ENCODE data around the gene ZNF813. TPM values are rescaled to one million over a fixed set of nuclear protein-coding genes. Genes with fewer than 3 reads are reported as not detected.
"Not testable (repeated sequence)": the region's sequence is repeated elsewhere in the genome, so short reads cannot be mapped to it uniquely, and the experiment has no call there.

ZNF813 gene
- total RNA-seq, 4 donors from 2014 or later = 1.9 to 3.8 (median 3.3) TPM

DNA sequence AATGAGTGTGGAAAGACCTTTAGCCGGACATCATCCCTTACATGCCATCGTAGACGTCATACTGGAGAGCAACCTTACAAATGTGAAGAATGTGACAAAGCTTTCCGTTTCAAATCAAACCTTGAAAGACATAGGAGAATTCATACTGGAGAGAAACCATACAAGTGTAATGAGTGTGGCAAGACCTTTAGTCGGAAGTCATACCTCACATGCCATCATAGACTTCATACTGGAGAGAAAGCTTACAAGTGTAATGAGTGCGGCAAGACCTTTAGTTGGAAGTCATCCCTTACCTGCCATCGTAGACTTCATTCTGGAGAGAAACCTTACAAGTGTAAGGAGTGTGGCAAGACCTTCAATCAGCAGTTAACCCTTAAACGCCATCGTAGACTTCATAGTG, 11.7 kb upstream of the ZNF813 start:
- no peak overlapping the region for H3K4me3 ChIP-seq
- no peak for DNase-seq
- H3K9me3 ChIP-seq = peaks cover 48 to 75% of the 10 kb centered on the region in 2 donors
- 84 to 89% methylated on average over 9 of the region's 9 CpGs for WGBS, 2 donors (ENCODE audit: low coverage in 1 of 2)
- H3K4me1 ChIP-seq = no peaks in the 10 kb centered on the region
- TF ChIP-seq, protein P1, sequence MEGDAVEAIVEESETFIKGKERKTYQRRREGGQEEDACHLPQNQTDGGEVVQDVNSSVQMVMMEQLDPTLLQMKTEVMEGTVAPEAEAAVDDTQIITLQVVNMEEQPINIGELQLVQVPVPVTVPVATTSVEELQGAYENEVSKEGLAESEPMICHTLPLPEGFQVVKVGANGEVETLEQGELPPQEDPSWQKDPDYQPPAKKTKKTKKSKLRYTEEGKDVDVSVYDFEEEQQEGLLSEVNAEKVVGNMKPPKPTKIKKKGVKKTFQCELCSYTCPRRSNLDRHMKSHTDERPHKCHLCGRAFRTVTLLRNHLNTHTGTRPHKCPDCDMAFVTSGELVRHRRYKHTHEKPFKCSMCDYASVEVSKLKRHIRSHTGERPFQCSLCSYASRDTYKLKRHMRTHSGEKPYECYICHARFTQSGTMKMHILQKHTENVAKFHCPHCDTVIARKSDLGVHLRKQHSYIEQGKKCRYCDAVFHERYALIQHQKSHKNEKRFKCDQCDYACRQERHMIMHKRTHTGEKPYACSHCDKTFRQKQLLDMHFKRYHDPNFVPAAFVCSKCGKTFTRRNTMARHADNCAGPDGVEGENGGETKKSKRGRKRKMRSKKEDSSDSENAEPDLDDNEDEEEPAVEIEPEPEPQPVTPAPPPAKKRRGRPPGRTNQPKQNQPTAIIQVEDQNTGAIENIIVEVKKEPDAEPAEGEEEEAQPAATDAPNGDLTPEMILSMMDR (IDR thresholded peaks at IDR 0.05) = no peak
- TF ChIP-seq EP300 (IDR thresholded peaks at IDR 0.05; ENCODE audit: low read depth) (no peak), POLR2A (IDR thresholded peaks at IDR 0.05) (no peak), POLR2AphosphoS5 (IDR thresholded peaks at IDR 0.05) (no peak)
- in situ Hi-C loops (cut with MboI; ENCODE audit: low pct_ligation_motif_present in 1 of 4, low pct_unique_long_range_greater_than_20kb in 1 of 4, low sequenced_read_pairs in 3 of 4) = no loop called here
- H3K27ac ChIP-seq = no peak overlapping the region
- peaks cover 3 to 54% (median 26%) of the 10 kb centered on the region in 4 donors for H3K36me3 ChIP-seq
- no peaks in the 10 kb centered on the region for H3K27me3 ChIP-seq
- intact Hi-C loops (cut with DNase I; ENCODE audit: low total_unique reads) = no loop called here

DNA sequence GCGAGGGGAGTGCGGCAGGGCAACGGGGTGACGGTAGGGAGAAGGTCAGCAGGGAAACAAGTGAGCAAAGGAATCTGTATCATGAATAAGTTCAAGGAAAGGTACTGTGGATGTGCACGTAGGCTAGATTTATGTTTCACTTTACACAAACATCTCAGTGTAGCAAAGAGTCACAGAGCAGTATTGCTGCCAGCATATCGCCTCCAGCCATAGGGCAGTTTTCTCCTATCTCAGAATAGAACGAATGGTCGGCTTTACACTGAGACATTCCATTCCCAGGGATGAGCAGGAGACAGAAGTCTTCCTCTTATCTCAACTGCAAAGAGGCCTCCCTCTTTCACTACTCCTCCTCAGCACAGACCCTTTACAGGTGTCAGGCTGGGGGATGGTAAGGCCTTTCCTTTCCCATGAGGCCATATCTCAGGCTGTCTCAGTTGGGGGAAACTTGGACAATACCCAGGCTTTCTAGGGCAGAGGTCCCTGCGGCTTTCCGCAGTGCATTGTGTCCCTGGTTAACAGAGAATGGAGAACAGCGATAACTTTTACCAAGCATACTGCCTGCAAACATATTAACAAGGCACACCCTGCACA, 7.3 kb upstream of the ZNF813 start:
- 72% methylated on average over 11 of the region's 11 CpGs; no CpG with 5 or more reads in 1 of the 2 donors for WGBS, 2 donors (ENCODE audit: low coverage in 1 of 2)
- Histone ChIP-seq H3K36me3 (peaks cover 0 to 12% (median 2%) of the 10 kb centered on the region in 4 donors), H3K27me3 (peaks cover 14% of the 10 kb centered on the region), H3K9me3 (peaks cover 32 to 47% of the 10 kb centered on the region in 2 donors)
- DNase-seq; H3K27ac ChIP-seq; in situ Hi-C loops (cut with MboI; ENCODE audit: low pct_ligation_motif_present in 1 of 4, low pct_unique_long_range_greater_than_20kb in 1 of 4, low sequenced_read_pairs in 3 of 4); H3K4me3 ChIP-seq; H3K4me1 ChIP-seq; intact Hi-C loops (cut with DNase I; ENCODE audit: low total_unique reads): not testable (repeated sequence)

DNA sequence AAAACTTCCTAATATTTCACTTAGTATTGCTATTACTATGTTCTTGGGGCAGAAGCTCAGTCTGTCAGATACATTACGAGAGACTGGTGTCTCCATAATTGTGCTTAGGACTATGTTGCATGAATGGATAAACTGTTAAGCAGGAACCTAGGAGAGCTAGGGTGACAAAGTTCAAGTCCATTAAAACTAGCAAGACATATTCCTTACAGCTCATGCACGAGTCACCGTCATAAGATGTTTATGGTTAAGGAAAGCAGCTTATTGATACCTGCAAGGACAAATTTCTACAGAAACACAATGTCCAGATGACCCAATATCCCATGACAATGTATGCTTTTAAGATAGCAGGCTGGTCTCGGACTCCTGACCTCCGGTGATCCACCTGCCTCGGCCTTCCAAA, 5.7 kb upstream of the ZNF813 start:
- H3K27me3 ChIP-seq = peaks cover 19% of the 10 kb centered on the region
- WGBS, 2 donors (ENCODE audit: low coverage in 1 of 2) = 84 to 86% methylated on average over 6 of the region's 6 CpGs
- no peak overlapping the region for H3K4me3 ChIP-seq
- intact Hi-C loops (cut with DNase I; ENCODE audit: low total_unique reads) = no loop called here
- no peak for DNase-seq
- in situ Hi-C loops (cut with MboI; ENCODE audit: low pct_ligation_motif_present in 1 of 4, low pct_unique_long_range_greater_than_20kb in 1 of 4, low sequenced_read_pairs in 3 of 4) = no loop called here
- no peak overlapping the region for H3K27ac ChIP-seq
- peaks cover 0 to 4% (median under 1%) of the 10 kb centered on the region in 4 donors for H3K4me1 ChIP-seq
- peaks cover 17 to 30% of the 10 kb centered on the region in 2 donors for H3K9me3 ChIP-seq
- no peaks in the 10 kb centered on the region for H3K36me3 ChIP-seq
- no peak for TF ChIP-seq EP300 (IDR thresholded peaks at IDR 0.05; ENCODE audit: low read depth)
- TF ChIP-seq POLR2AphosphoS5 (IDR thresholded peaks at IDR 0.05) = no peak
- TF ChIP-seq POLR2A (IDR thresholded peaks at IDR 0.05) = no peak
- TF ChIP-seq, protein P1 (IDR thresholded peaks at IDR 0.05) = no peak

DNA sequence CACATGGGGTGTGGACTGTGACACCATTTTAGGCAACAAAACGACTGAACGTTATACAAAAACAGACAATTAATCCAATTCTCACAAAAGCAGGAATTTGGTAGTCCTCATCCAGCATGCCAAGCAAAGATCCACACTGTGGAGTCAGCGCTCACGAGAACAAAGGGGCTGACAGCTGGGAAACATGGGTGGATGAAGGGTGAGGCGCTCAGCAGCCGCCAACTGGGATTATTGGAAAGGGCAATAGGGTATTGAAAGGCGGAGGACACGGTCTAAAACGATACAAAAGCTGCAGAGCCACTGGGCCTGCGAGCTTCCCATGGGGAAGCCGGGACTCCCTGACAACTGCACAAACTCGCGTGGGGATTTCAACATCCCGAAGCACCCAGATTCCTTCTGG, 4.7 kb upstream of the ZNF813 start:
- no peak for DNase-seq
- Histone ChIP-seq H3K9me3 (peaks cover 17 to 20% of the 10 kb centered on the region in 2 donors), H3K4me3 (no peak overlapping the region), H3K27ac (no peak overlapping the region), H3K36me3 (no peaks in the 10 kb centered on the region), H3K4me1 (peaks cover 0 to 8% (median 4%) of the 10 kb centered on the region in 4 donors), H3K27me3 (peaks cover 19% of the 10 kb centered on the region)
- intact Hi-C loops (cut with DNase I; ENCODE audit: low total_unique reads) (no loop called here), in situ Hi-C loops (cut with MboI; ENCODE audit: low pct_ligation_motif_present in 1 of 4, low pct_unique_long_range_greater_than_20kb in 1 of 4, low sequenced_read_pairs in 3 of 4) (no loop called here)
- TF ChIP-seq, protein P1 (IDR thresholded peaks at IDR 0.05) = no peak
- no peak for TF ChIP-seq POLR2AphosphoS5 (IDR thresholded peaks at IDR 0.05)
- TF ChIP-seq POLR2A (IDR thresholded peaks at IDR 0.05) = no peak
- no peak for TF ChIP-seq EP300 (IDR thresholded peaks at IDR 0.05; ENCODE audit: low read depth)
- WGBS, 2 donors (ENCODE audit: low coverage in 1 of 2) = 60 to 68% methylated on average over 5 to 14 of the region's 14 CpGs

DNA sequence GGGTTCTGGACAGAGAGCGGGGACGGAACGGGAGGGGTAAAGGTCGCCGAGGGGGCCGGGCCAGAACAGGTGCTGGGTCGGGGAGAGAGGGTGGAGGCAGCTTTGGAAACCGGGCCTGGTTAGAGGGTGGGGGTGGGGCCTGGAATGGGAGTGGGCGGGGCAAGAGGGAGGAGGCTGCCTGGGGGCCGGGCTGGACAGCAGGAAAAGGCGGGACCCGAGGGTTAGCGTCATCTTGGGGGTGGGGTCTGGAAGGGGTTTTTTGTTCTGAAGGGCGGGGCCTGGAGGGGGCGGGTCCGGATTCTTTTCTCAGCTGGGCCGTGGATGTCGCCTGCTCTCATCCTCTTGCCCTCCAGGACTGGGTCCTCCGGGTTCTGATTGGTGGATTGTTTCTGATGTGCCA, 4.3 kb upstream of the ZNF813 start:
- Histone ChIP-seq H3K27me3 (peaks cover 19% of the 10 kb centered on the region), H3K4me1 (peaks cover 2 to 10% (median 8%) of the 10 kb centered on the region in 4 donors), H3K36me3 (no peaks in the 10 kb centered on the region), H3K9me3 (peaks cover 13 to 16% of the 10 kb centered on the region in 2 donors), H3K27ac (no peak overlapping the region), H3K4me3 (no peak overlapping the region)
- in situ Hi-C loops (cut with MboI; ENCODE audit: low pct_ligation_motif_present in 1 of 4, low pct_unique_long_range_greater_than_20kb in 1 of 4, low sequenced_read_pairs in 3 of 4) = no loop called here
- TF ChIP-seq, protein P1 (IDR thresholded peaks at IDR 0.05) = no peak
- TF ChIP-seq POLR2AphosphoS5 (IDR thresholded peaks at IDR 0.05) (no peak), POLR2A (IDR thresholded peaks at IDR 0.05) (no peak), EP300 (IDR thresholded peaks at IDR 0.05; ENCODE audit: low read depth) (no peak)
- intact Hi-C loops (cut with DNase I; ENCODE audit: low total_unique reads) = no loop called here
- 0 to 29% methylated on average over 1 to 14 of the region's 19 CpGs for WGBS, 2 donors (ENCODE audit: low coverage in 1 of 2)
- peak; percentile 15 for DNase-seq
